GM23338 (cell line): ENCODE data around the gene SULT1C3. TPM values are rescaled to one million over a fixed set of nuclear protein-coding genes. Genes with fewer than 3 reads are reported as not detected.
"Not testable (repeated sequence)": the region's sequence is repeated elsewhere in the genome, so short reads cannot be mapped to it uniquely, and the experiment has no call there.

Experiments used
- ATAC-seq: fragments of 200-7000 bp; cut with Tn5 transposase; 3 replicates; pipeline ENCODE4 v1.9.1; 2020
- DNase-seq: peaks from one replicate; pipeline ENCODE4 v3.0.0-alpha.2; 2015; ENCODE audit warnings: low spot score
- H2AFZ ChIP-seq: fragments of 200-600 bp; sonication (generic); 2 replicates; pipeline ENCODE4 v1.8.0; 2016; ENCODE audit warnings: antibody characterized with exemption, mild to moderate bottlenecking, moderate library complexity
- H3F3A ChIP-seq: fragments of 200-600 bp; sonication (generic); replicated peaks from 2 replicates; pipeline ENCODE4 v1.8.0; 2017; ENCODE audit warnings: antibody characterized with exemption, mixed run types, low read depth
- H3K27ac ChIP-seq: fragments of 200-600 bp; sonication (generic); 2 replicates; pipeline ENCODE4 v1.6.1; 2016; ENCODE audit warnings: low read depth
- H3K27me3 ChIP-seq: fragments of 200-600 bp; sonication (generic); 2 replicates; pipeline ENCODE4 v1.8.0; 2016; ENCODE audit warnings: mild to moderate bottlenecking, mixed run types, moderate library complexity; ENCODE audit not compliant: insufficient read depth
- H3K36me3 ChIP-seq: fragments of 200-600 bp; sonication (generic); 2 replicates; pipeline ENCODE4 v1.8.0; 2016; ENCODE audit warnings: mild to moderate bottlenecking; ENCODE audit not compliant: insufficient read depth
- H3K4me1 ChIP-seq: fragments of 200-600 bp; sonication (generic); 2 replicates; pipeline ENCODE4 v1.8.0; 2016; ENCODE audit warnings: mild to moderate bottlenecking, moderate library complexity; ENCODE audit not compliant: insufficient read depth
- H3K4me2 ChIP-seq: fragments of 200-600 bp; sonication (generic); 2 replicates; pipeline ENCODE4 v1.7.1; 2017; ENCODE audit warnings: mixed run types
- H3K4me3 ChIP-seq: fragments of 200-600 bp; sonication (generic); 2 replicates; pipeline ENCODE4 v1.6.1; 2016; ENCODE audit warnings: mixed run types
- H3K79me2 ChIP-seq: fragments of 200-600 bp; sonication (generic); replicated peaks from 2 replicates; pipeline ENCODE4 v1.8.0; 2017; ENCODE audit warnings: mild to moderate bottlenecking; ENCODE audit not compliant: insufficient read depth
- H3K9me2 ChIP-seq: fragments of 200-600 bp; sonication (generic); 2 replicates; pipeline ENCODE4 v1.8.0; 2017; ENCODE audit not compliant: insufficient read depth
- H4K20me1 ChIP-seq: fragments of 200-600 bp; sonication (generic); replicated peaks from 2 replicates; pipeline ENCODE4 v1.8.0; 2017; ENCODE audit warnings: mild to moderate bottlenecking; ENCODE audit not compliant: insufficient read depth
- H3K27ac Mint-ChIP-seq: 2 replicates; pipeline ENCODE4 v1.8.0; 2020; ENCODE audit warnings: inconsistent platforms, mild to moderate bottlenecking, moderate library complexity, mixed read lengths
- H3K27me3 Mint-ChIP-seq: 3 replicates; pipeline ENCODE4 v1.8.0; 2022; ENCODE audit warnings: low read depth, mild to moderate bottlenecking, moderate library complexity, mixed read lengths, inconsistent platforms; ENCODE audit not compliant: insufficient read depth, poor library complexity
- H3K36me3 Mint-ChIP-seq: 3 replicates; pipeline ENCODE4 v1.8.0; 2021; ENCODE audit warnings: low read depth, mild to moderate bottlenecking, inconsistent platforms, moderate library complexity, mixed read lengths
- H3K4me1 Mint-ChIP-seq: 3 replicates; pipeline ENCODE4 v1.8.0; 2020; ENCODE audit warnings: mild to moderate bottlenecking, inconsistent platforms, mixed read lengths
- H3K4me3 Mint-ChIP-seq: 3 replicates; pipeline ENCODE4 v1.8.0; 2021; ENCODE audit warnings: moderate library complexity, mild to moderate bottlenecking, inconsistent platforms, mixed read lengths
- H3K9me3 Mint-ChIP-seq: 3 replicates; pipeline ENCODE4 v1.8.0; 2020; ENCODE audit warnings: moderate library complexity, mild to moderate bottlenecking, inconsistent platforms, mixed read lengths
- CREB1 ChIP-seq: fragments of 250-450 bp; sonication (Bioruptor Pico); IDR thresholded peaks from 2 replicates; pipeline ENCODE4 v1.5.0; 2020; ENCODE audit warnings: low read depth, mild to moderate bottlenecking, moderate library complexity
- ETS1 ChIP-seq: IDR thresholded peaks from 2 replicates; pipeline ENCODE4 v1.6.1; 2016; ENCODE audit warnings: antibody characterized with exemption
- JUNB ChIP-seq: IDR thresholded peaks from one replicate; pipeline ENCODE4 v1.6.1; 2016; ENCODE audit warnings: antibody characterized with exemption; ENCODE audit not compliant: unreplicated experiment
- REST ChIP-seq: IDR thresholded peaks from one replicate; pipeline ENCODE4 v1.6.1; 2018; ENCODE audit warnings: antibody characterized with exemption; ENCODE audit not compliant: unreplicated experiment
- ZNF114 ChIP-seq: fragments of 250-450 bp; sonication (Bioruptor Pico); IDR thresholded peaks from 2 replicates; pipeline ENCODE4 v1.5.0; 2020; ENCODE audit warnings: mild to moderate bottlenecking, moderate library complexity
- ZNF331 ChIP-seq: fragments of 250-450 bp; sonication (Bioruptor Pico); IDR thresholded peaks from 2 replicates; pipeline ENCODE4 v1.5.0; 2020; ENCODE audit warnings: low read depth, mild to moderate bottlenecking, moderate library complexity
- polyA plus RNA-seq: library from polyadenylated mRNA; unstranded; fragments of >200 nt; fragmentation: Nextera tagmentation; extraction: Ambion mirVana; gene quantifications from 2 replicates; pipeline ENCODE4 v1.2.1, GENCODE V29; 2016
- total RNA-seq: library from RNA; depleted of rRNA; stranded (reverse); fragments of >200 nt; shearing (Covaris generic); gene quantifications from 2 replicates; pipeline ENCODE4 v1.2.3, GENCODE V29; 2014

SULT1C3 gene
- total and polyA plus RNA-seq, 2 experiments from 2014 or later: not detected

DNA sequence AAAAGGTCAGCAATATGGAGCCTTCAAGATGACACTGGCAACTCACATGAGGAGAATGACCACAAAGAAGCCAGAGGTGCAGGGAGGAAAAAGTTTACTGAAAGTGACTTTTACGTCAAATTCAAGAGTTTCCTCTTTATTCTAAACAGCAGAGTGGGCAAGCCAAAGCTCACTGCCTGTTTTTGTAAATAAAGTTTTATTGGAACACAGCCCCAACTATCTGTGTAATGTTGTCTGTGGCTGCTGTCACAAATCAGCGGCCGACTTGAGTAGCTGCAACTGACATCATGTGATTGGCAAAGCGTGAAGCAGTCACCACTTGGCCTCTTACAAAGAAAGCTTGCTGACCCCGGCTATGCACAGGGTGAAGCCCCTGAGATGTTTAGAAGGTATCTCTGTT lies 39.7 kb downstream of the SULT1C3 start:
- Mint-ChIP-seq H3K4me3 (no peak overlapping the region), H3K36me3 (no peaks in the 10 kb centered on the region; the same call in 2 of the 3 replicates), H3K4me1 (no peaks in the 10 kb centered on the region), H3K27ac (no peak overlapping the region), H3K27me3 (no peaks in the 10 kb centered on the region), H3K9me3 (no peaks in the 10 kb centered on the region)
- DNase-seq: no peak
- H3K27ac ChIP-seq: no peak overlapping the region
- no peaks in the 10 kb centered on the region for H3K79me2 ChIP-seq
- H4K20me1 ChIP-seq: no peaks in the 10 kb centered on the region
- H3K4me3 ChIP-seq: no peak overlapping the region
- H3F3A ChIP-seq: no peaks in the 10 kb centered on the region
- H3K27me3 ChIP-seq: no peaks in the 10 kb centered on the region
- no peaks in the 10 kb centered on the region for H3K36me3 ChIP-seq
- no peak for ATAC-seq
- H3K4me1 ChIP-seq: no peaks in the 10 kb centered on the region
- H3K4me2 ChIP-seq: no peak overlapping the region
- H2AFZ ChIP-seq: peak overlapping the region; percentile 47; the same call in 1 of the 2 replicates
- H3K9me2 ChIP-seq: 0 out of 2 replicates have a peak, but pooled peaks cover 4% of the 10 kb centered on the region
- TF ChIP-seq ETS1 (no peak), ZNF114 (CRISPR knock-in tag) (no peak), CREB1 (no peak), JUNB (no peak), ZNF331 (CRISPR knock-in tag) (no peak), REST (no peak)

- no peak for DNase-seq
- H3K79me2 ChIP-seq: no peaks in the 10 kb centered on the region
- Mint-ChIP-seq H3K36me3 (no peaks in the 10 kb centered on the region; the same call in 2 of the 3 replicates), H3K27ac (no peak overlapping the region), H3K4me3 (no peak overlapping the region), H3K9me3 (no peaks in the 10 kb centered on the region), H3K27me3 (no peaks in the 10 kb centered on the region), H3K4me1 (no peaks in the 10 kb centered on the region)
- no peak overlapping the region for H3K4me2 ChIP-seq
- no peaks in the 10 kb centered on the region for H3K27me3 ChIP-seq
- ATAC-seq: no peak
- H3K9me2 ChIP-seq: 0 out of 2 replicates have a peak, but pooled peaks cover 4% of the 10 kb centered on the region
- no peaks in the 10 kb centered on the region for H3K4me1 ChIP-seq
- no peaks in the 10 kb centered on the region for H3F3A ChIP-seq
- TF ChIP-seq REST: no peak
- no peaks in the 10 kb centered on the region for H4K20me1 ChIP-seq
- no peak overlapping the region for H2AFZ ChIP-seq
- H3K4me3 ChIP-seq: no peak overlapping the region
- no peaks in the 10 kb centered on the region for H3K36me3 ChIP-seq
- H3K27ac ChIP-seq: no peak overlapping the region
Observed at GRCh38 chr2:108280466-108280865, 40.7 kb downstream of the SULT1C3 start.

GRCh38 chr2:108284566-108284965 lies 44.8 kb downstream of the SULT1C3 start:
- H3K27me3 Mint-ChIP-seq, H3K36me3 Mint-ChIP-seq, H3K4me3 ChIP-seq, H3K27ac Mint-ChIP-seq, DNase-seq, H3F3A ChIP-seq, H3K79me2 ChIP-seq, H2AFZ ChIP-seq, H3K9me2 ChIP-seq, ATAC-seq, H3K4me3 Mint-ChIP-seq, H3K4me2 ChIP-seq, H4K20me1 ChIP-seq, H3K27me3 ChIP-seq, H3K9me3 Mint-ChIP-seq, H3K27ac ChIP-seq, H3K36me3 ChIP-seq: not testable (repeated sequence)
- H3K4me1 ChIP-seq: peaks cover 11% of the 10 kb centered on the region; the same call in 1 of the 2 replicates
- peaks cover 19% of the 10 kb centered on the region for H3K4me1 Mint-ChIP-seq
